GM12874 (cell line): ENCODE measurements around the gene C13orf42.

ENCODE experiments used
- TF ChIP-seq, protein P1 (sequence below): IDR thresholded peaks from 2 replicates; pipeline ENCODE4 v1.5.1; 2011; ENCODE audit warnings: low read depth, mild to moderate bottlenecking, control low read depth, low read length, moderate library complexity; ENCODE audit not compliant: insufficient read depth

C13orf42 gene

GRCh38 chr13:51063909-51064308 is 47.2 kb downstream of the C13orf42 start:
- TF ChIP-seq, protein P1, sequence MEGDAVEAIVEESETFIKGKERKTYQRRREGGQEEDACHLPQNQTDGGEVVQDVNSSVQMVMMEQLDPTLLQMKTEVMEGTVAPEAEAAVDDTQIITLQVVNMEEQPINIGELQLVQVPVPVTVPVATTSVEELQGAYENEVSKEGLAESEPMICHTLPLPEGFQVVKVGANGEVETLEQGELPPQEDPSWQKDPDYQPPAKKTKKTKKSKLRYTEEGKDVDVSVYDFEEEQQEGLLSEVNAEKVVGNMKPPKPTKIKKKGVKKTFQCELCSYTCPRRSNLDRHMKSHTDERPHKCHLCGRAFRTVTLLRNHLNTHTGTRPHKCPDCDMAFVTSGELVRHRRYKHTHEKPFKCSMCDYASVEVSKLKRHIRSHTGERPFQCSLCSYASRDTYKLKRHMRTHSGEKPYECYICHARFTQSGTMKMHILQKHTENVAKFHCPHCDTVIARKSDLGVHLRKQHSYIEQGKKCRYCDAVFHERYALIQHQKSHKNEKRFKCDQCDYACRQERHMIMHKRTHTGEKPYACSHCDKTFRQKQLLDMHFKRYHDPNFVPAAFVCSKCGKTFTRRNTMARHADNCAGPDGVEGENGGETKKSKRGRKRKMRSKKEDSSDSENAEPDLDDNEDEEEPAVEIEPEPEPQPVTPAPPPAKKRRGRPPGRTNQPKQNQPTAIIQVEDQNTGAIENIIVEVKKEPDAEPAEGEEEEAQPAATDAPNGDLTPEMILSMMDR: no peak

GRCh38 chr13:51058461-51059167 is 52.5 kb downstream of the C13orf42 start:
- TF ChIP-seq, protein P1: no peak

DNA sequence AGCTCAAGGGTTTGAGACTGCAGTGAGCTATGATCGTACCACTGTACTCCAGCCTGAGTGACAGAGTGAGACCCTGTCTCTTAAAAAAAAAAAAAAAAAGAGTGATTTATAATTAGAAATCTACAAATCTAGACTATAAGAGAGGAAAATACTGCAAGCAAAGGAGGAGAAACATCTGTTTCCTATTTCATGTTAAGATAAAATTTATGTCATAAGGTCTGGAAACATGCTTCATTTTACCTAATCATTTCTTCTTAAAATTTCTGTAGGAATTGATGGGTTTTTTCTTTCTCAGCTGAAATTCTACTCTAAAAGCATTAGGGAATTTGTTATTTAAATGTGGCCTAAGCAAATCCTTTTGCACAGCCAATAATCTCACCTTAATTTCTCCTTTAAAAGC is 53.2 kb downstream of the C13orf42 start:
- TF ChIP-seq, protein P1: no peak

DNA sequence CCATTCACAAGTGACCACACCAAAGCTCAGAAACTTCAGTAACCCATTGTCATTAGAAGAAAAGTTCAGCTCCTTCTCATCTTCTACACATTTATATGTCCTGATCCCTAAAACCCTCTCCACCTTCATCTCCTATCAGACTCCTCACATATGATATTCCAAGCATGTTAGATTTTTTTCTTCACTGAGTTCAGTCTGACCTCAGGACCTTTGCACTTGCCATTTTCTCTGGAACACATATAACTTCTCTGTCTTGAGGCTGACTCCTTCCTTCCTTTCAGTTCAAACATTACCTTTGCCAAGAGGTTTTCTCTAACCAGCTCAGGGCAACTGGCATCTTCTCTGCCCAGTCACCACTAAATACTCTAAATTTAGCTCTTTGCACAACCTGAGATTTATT is 54.1 kb downstream of the C13orf42 start:
- TF ChIP-seq, protein P1: no peak

- TF ChIP-seq, protein P1: no peak
These were observed 58.5 kb downstream of the C13orf42 start for GRCh38 chr13:51052581-51052980.

DNA sequence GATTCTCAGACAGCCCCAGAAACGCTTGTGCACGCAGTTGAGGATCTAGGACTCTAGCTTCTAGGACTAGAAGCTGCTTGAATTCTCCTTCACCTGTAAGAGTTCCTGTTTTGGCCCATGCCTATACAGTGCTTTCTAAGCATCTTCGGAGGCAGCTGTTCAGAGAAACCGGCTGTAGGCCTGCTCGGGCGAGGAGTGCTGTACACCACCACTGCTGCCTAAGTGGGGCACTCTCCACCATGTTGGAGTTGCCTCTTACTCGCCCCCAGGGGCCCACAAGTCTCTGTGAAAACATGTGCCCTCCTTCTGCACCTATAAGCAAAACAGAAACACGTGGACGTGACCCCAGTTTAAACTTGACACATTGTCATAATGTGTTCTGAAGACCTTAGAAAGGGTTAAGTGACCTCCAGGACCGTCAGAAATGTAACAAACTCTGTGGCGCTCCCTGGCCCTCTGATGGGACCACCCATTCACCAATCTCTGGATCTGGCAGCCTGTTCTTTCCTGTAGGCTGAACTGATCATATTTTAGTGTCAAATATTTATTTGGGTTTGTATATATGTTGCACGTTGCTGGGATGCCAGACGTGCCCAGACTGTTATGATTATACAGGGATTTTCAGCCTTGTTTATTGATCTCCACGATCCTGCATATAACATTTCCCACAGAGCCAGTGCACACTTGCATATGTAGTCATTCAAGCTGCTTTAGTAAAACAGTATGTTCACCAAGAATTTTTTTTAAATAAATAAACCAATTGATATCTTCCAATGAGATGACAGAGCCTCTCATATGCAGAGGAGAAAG is 60.8 kb downstream of the C13orf42 start:
- TF ChIP-seq, protein P1: no peak

DNA sequence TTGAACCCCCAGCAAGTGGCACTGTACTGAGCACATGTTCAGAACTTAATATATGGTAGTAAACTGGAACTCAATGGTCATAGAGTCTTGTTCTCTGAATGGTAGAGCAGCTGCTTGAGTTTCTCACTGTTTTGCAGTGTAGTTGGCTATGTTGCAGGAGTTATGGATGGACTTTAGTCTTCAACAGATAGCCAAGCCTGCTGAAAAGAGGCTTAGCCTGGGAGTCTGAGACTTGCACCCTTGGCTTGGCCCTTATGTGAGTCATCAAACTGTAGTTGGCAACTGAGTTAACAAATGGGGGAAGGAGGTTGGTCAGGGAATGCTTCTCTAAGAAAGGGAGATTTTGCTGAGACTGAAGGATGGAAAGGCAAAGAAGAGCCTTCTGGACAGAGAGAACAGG is 62.5 kb downstream of the C13orf42 start:
- TF ChIP-seq, protein P1: no peak
